Measurements from ENCODE around the gene AMDHD2. TPM values are rescaled to one million over a fixed set of nuclear protein-coding genes. Genes with fewer than 3 reads are reported as not detected.
"Not testable (repeated sequence)": the region's sequence is repeated elsewhere in the genome, so short reads cannot be mapped to it uniquely, and the experiment has no call there.

Gene AMDHD2
- total RNA-seq, 2 experiments from 2014 or later, result 15.3 to 18.6 TPM

GRCh38 chr16:2475413-2476344, 44.5 kb upstream of the AMDHD2 start:
- CTCF ChIA-PET, result interaction anchor here (0.7 kb wide), 1 partner anchor 11 kb away, joined by 3 read pairs; no protein-coding TSS in a partner anchor
- peaks cover 11% of the 10 kb centered on the region for H3K27me3 Mint-ChIP-seq (ENCODE audit: low read depth)
- H3K4me3 Mint-ChIP-seq, result peak overlapping the region; percentile 53
- no peak overlapping the region for H3K27ac Mint-ChIP-seq
- DNase-seq, result peak; percentile 51
- peaks cover 14% of the 10 kb centered on the region for H3K4me1 Mint-ChIP-seq (ENCODE audit: low read depth)
- intact Hi-C loops (cut with micrococcal nuclease), result no loop called here
- no peaks in the 10 kb centered on the region for H3K36me3 Mint-ChIP-seq (ENCODE audit: low read depth)
- no peaks in the 10 kb centered on the region for H3K9me3 Mint-ChIP-seq

DNA sequence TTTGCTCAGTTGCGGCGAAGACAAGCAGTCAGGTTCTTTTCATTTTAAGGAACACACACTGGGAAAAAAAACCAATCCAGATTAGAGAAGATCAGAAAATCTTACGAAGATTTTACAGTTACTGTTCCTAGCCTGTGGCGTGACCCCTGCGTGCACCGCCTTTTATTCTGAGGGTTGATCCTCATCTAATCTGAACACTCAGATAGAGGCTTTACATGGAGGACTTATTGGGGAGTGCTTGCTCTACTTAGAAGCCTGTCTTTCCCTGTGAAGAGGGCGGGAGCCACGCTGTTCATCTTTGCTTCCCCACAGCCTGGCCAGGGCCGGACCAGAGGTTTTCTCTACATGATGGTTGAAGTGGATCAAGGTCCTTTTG, 43.8 kb upstream of the AMDHD2 start:
- CTCF ChIA-PET, result no interaction called here
- H3K4me1 Mint-ChIP-seq (ENCODE audit: low read depth), result peaks cover 14% of the 10 kb centered on the region
- H3K27ac Mint-ChIP-seq, result no peak overlapping the region
- DNase-seq, result no peak
- intact Hi-C loops (cut with micrococcal nuclease), result no loop called here
- H3K36me3 Mint-ChIP-seq (ENCODE audit: low read depth), result no peaks in the 10 kb centered on the region
- H3K27me3 Mint-ChIP-seq (ENCODE audit: low read depth), result peaks cover 10% of the 10 kb centered on the region
- no peaks in the 10 kb centered on the region for H3K9me3 Mint-ChIP-seq
- H3K4me3 Mint-ChIP-seq, result peak overlapping the region; percentile 49

GRCh38 chr16:2476741-2477140, 43.4 kb upstream of the AMDHD2 start:
- Mint-ChIP-seq H3K4me1 (ENCODE audit: low read depth) (peaks cover 14% of the 10 kb centered on the region), H3K9me3 (no peaks in the 10 kb centered on the region), H3K27me3 (ENCODE audit: low read depth) (peaks cover 10% of the 10 kb centered on the region), H3K36me3 (ENCODE audit: low read depth) (no peaks in the 10 kb centered on the region), H3K4me3 (peak overlapping the region; percentile 15), H3K27ac (no peak overlapping the region)
- CTCF ChIA-PET, result interaction anchor here (1.0 kb wide), 1 partner anchor 10 kb away, joined by 3 read pairs; no protein-coding TSS in a partner anchor
- no peak for DNase-seq
- intact Hi-C loops (cut with micrococcal nuclease), result no loop called here

DNA sequence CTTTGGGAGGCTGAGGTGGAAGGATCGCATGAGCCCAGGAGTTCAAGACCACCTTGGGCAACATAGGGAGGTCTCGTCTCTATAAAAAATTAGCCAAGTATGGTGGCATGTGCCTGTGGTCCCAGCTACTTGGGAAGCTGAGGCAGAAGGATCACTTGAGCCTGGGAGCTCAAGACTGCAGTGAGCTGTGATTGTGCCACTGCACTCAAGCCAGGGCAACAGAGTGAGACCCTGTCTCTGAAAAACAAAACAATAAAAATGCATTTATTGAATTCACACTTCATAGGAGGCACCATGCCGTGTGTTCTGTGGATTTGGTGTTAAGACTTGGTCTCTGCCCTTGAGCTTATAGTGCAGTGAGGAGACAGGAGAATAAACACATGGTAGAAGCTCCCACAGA, 42.8 kb upstream of the AMDHD2 start:
- intact Hi-C loops (cut with micrococcal nuclease), result no loop called here
- H3K27ac Mint-ChIP-seq, result no peak overlapping the region
- peaks cover 8% of the 10 kb centered on the region for H3K27me3 Mint-ChIP-seq (ENCODE audit: low read depth)
- DNase-seq, result no peak
- no peak overlapping the region for H3K4me3 Mint-ChIP-seq
- CTCF ChIA-PET, result interaction anchor here (1.0 kb wide), 1 partner anchor 9 kb away, joined by 3 read pairs; no protein-coding TSS in a partner anchor
- H3K4me1 Mint-ChIP-seq (ENCODE audit: low read depth), result peaks cover 14% of the 10 kb centered on the region
- no peaks in the 10 kb centered on the region for H3K9me3 Mint-ChIP-seq
- no peaks in the 10 kb centered on the region for H3K36me3 Mint-ChIP-seq (ENCODE audit: low read depth)

- no peak for DNase-seq
- CTCF ChIA-PET, result no interaction called here
- Mint-ChIP-seq H3K27me3 (ENCODE audit: low read depth) (no peaks in the 10 kb centered on the region), H3K27ac (no peak overlapping the region), H3K4me3 (no peak overlapping the region), H3K36me3 (ENCODE audit: low read depth) (no peaks in the 10 kb centered on the region), H3K9me3 (no peaks in the 10 kb centered on the region), H3K4me1 (ENCODE audit: low read depth) (peaks cover 8% of the 10 kb centered on the region)
- intact Hi-C loops (cut with micrococcal nuclease), result no loop called here
These were observed 41.9 kb upstream of the AMDHD2 start for GRCh38 chr16:2478279-2478678.

- CTCF ChIA-PET, result interaction anchor here (1.4 kb wide), 1 partner anchor 20 kb away, joined by 3 read pairs; no protein-coding TSS in a partner anchor
- intact Hi-C loops (cut with micrococcal nuclease); H3K4me1 Mint-ChIP-seq (ENCODE audit: low read depth); H3K27me3 Mint-ChIP-seq (ENCODE audit: low read depth); H3K27ac Mint-ChIP-seq; DNase-seq; H3K36me3 Mint-ChIP-seq (ENCODE audit: low read depth); H3K9me3 Mint-ChIP-seq; H3K4me3 Mint-ChIP-seq: not testable (repeated sequence)
These were observed 40.2 kb upstream of the AMDHD2 start for GRCh38 chr16:2479996-2480395.

- Mint-ChIP-seq H3K27ac (no peak overlapping the region), H3K27me3 (ENCODE audit: low read depth) (no peaks in the 10 kb centered on the region), H3K9me3 (no peaks in the 10 kb centered on the region), H3K36me3 (ENCODE audit: low read depth) (no peaks in the 10 kb centered on the region), H3K4me3 (no peak overlapping the region), H3K4me1 (ENCODE audit: low read depth) (peaks cover 5% of the 10 kb centered on the region)
- CTCF ChIA-PET, result interaction anchor here (1.4 kb wide), 1 partner anchor 19 kb away, joined by 3 read pairs; no protein-coding TSS in a partner anchor
- intact Hi-C loops (cut with micrococcal nuclease), result no loop called here
- DNase-seq, result no peak
These were observed 39.2 kb upstream of the AMDHD2 start for GRCh38 chr16:2480948-2481347.

DNA sequence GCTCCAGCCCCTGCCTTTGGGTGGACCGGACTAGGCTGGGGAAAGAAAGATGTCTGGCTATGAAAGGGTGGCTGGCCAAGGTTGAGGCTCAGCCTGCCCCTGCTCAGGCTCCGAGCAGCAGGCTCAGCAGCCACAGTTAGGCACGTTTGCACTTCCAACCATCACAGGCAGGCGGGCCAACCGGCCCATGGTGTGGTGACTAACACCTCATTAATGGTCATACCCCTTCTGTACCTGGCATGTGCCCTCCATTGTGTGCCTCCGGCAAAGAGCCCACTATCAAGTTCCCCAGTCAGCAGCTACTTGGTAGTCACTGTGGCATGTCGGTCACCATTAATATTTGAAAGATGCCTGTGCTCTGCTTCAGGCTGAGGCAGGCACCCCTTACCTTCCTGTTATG, 38.5 kb upstream of the AMDHD2 start:
- Mint-ChIP-seq H3K27me3 (ENCODE audit: low read depth) (no peaks in the 10 kb centered on the region), H3K27ac (no peak overlapping the region), H3K4me3 (no peak overlapping the region), H3K4me1 (ENCODE audit: low read depth) (peaks cover 1% of the 10 kb centered on the region), H3K36me3 (ENCODE audit: low read depth) (no peaks in the 10 kb centered on the region), H3K9me3 (no peaks in the 10 kb centered on the region)
- CTCF ChIA-PET, result interaction anchor here (1.4 kb wide), 1 partner anchor 19 kb away, joined by 3 read pairs; no protein-coding TSS in a partner anchor
- no peak for DNase-seq
- intact Hi-C loops (cut with micrococcal nuclease), result no loop called here

DNA sequence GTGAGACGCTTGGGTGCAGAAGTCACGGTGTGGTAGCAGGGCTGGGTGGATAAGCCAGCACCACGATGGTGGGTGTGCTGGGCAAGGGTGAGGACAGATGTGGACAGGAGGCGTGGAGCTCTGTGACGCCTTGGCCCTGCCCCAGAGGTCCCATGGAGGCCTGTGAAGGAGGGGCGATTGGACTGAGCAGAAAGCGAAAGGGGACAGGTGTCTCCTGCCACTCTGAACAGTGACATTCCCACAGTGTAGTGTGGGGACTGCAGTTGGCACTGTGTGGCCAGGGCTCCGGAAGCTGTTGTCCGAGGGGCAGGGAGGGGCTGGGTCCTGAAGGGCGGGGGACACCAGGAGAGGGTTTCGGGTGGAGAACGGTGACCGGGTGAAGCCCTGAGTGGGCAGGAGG, 37.9 kb upstream of the AMDHD2 start:
- no peaks in the 10 kb centered on the region for H3K9me3 Mint-ChIP-seq
- intact Hi-C loops (cut with micrococcal nuclease), result no loop called here
- no peak overlapping the region for H3K4me3 Mint-ChIP-seq
- H3K27ac Mint-ChIP-seq, result no peak overlapping the region
- H3K27me3 Mint-ChIP-seq (ENCODE audit: low read depth), result no peaks in the 10 kb centered on the region
- CTCF ChIA-PET, result interaction anchor here (0.6 kb wide), 1 partner anchor 14 kb away, joined by 3 read pairs; no protein-coding TSS in a partner anchor
- peaks cover 7% of the 10 kb centered on the region for H3K4me1 Mint-ChIP-seq (ENCODE audit: low read depth)
- no peak for DNase-seq
- peaks cover 1% of the 10 kb centered on the region for H3K36me3 Mint-ChIP-seq (ENCODE audit: low read depth)

GRCh38 chr16:2482708-2483534, 37.2 kb upstream of the AMDHD2 start:
- Mint-ChIP-seq H3K27me3 (ENCODE audit: low read depth) (no peaks in the 10 kb centered on the region), H3K9me3 (no peaks in the 10 kb centered on the region), H3K36me3 (ENCODE audit: low read depth) (peaks cover 1% of the 10 kb centered on the region), H3K27ac (no peak overlapping the region), H3K4me3 (no peak overlapping the region), H3K4me1 (ENCODE audit: low read depth) (peaks cover 12% of the 10 kb centered on the region)
- CTCF ChIA-PET, result interaction anchor here (0.6 kb wide), 1 partner anchor 14 kb away, joined by 3 read pairs; no protein-coding TSS in a partner anchor
- DNase-seq, result no peak
- intact Hi-C loops (cut with micrococcal nuclease), result no loop called here

DNA sequence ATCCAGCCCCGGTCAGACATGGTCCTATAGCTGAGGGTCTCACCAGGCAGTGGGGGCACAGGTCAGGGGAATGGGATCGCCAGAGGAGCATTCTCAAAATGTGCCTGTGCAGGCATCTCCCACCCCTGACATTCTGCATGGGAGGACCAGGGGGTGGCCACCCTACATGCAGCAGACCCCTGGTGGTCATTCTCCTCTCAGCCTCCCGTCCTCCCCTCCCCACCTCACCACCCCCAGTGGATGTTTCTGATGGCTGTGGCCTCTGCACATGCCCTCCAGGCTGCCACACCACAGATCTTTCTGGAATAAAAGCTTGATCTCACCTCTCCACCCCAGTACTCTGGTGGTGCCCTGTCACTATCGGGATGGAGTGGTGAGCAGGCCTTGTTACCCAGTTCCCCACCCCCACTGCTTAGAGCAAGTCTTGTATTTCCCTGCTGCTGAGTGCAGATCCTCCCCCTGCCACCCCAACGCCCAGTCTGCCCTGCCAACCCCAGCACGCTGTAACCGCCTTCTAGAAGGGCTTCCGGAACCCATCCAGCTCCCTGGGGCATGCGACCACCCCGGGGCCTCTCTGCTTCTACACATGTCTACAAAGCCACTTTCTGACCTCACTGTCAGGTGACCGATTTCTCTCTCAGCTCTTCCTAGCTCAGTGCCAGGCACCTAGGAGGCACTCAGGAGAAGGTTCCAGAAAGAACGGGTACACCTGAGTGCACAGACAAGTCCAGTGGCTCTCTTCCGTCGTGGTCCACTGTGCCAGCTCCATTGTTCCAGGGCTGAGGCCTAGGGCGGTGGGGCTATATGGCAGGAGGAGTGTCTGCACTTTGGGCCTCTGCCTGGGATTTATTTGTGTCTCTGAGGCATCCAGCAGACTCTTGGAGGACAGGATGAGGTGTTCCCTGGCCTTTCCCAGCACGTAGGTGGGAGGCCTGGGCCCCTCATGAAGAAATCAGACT, 36.0 kb upstream of the AMDHD2 start:
- Mint-ChIP-seq H3K27ac (no peak overlapping the region), H3K4me1 (ENCODE audit: low read depth) (peaks cover 16% of the 10 kb centered on the region), H3K4me3 (no peak overlapping the region), H3K27me3 (ENCODE audit: low read depth) (no peaks in the 10 kb centered on the region), H3K36me3 (ENCODE audit: low read depth) (peaks cover 1% of the 10 kb centered on the region), H3K9me3 (no peaks in the 10 kb centered on the region)
- DNase-seq, result no peak
- intact Hi-C loops (cut with micrococcal nuclease), result no loop called here
- CTCF ChIA-PET, result no interaction called here

All from activated naive CD4-positive, alpha-beta T cell treated with anti-CD3 and anti-CD28 coated beads for 36 hours (primary cell).